ENCODE measurements around the gene ADIPOQ.
"Not testable (repeated sequence)": the region's sequence is repeated elsewhere in the genome, so short reads cannot be mapped to it uniquely, and the experiment has no call there.

ADIPOQ gene

DNA sequence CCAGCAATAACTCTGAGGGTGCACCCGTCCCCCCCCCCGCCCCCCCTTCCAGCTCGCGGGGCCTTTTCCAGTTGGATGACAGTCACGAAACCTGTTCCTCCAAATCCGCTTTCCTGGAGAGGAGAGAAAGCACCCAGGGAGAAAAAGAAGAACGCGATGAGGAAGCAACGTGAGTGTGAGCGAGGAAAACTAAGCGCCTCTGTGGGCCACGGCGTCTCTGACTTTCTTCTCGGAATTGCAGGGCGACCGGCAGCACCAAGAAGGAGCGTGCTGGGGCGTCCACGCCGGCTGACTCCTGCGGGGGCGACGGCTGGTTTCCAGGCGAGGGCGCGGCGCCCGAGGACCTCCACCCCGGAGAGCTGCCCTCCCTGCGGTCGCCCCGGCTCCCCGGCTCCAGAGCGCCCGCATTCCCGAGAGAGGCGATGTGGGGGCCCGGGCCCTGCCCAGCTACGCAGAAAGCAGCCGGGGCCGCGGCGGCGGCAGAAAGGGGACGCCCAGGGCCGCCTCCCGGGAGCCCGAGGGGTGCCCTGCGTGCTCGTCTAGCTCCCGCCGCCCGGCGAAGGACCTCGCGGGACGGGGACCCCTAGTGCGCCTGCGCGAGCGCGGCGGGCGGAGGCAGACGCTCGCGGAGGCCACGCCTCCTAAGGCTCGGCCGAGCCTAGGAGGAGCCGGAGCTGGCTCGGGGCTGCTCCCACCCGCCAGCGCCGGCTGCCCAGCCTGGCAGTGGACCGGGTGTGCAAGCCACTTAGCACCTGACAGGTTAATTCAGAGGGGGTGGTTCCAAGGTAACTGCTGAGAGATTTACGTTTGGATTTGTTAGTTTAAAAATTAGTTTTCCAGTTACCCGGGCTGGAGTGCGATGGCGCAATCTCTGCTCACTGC, 15.3 kb upstream of the ADIPOQ start:
- peak; percentile 71 to 96 for DNase-seq

DNA sequence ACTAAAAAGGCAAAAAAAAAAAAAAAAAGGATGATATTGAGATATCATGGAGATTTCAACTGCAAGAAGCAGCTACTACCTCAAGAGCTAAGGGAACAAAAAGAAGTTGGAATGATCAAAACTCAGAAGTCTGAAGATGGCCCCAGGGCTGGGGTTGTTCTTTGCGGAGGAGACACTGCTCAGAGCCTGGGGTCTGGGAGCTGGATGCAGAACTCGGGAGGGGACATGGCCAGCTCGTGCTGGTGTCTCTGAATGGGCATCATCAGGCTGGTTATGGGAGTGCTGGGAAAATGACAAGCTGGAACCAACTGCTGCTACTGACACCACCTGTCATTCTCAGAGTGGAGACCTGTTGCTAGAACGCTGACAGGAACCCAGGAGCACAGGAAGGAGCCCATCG, 14.2 kb upstream of the ADIPOQ start:
- no peak for DNase-seq

DNA sequence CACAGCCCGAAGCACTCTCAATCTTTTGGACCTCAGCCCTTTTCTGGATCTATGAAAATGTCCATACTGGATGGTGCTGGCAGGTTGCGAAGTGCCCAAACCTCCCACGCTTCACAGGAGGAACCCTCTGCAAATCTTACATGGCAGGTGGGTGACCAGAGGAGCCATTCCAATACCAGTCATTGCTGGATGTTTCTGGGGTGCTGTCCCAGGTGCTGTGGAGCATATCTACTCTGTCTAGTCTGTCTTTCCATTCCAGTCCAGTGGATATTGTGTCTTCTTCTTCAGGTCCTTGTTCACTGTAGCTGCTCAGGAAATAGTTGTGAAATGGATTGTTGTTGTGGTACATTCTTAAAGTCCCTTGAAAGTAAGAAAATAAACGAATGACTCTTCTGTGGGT, 10.7 kb upstream of the ADIPOQ start:
- DNase-seq: no peak

DNA sequence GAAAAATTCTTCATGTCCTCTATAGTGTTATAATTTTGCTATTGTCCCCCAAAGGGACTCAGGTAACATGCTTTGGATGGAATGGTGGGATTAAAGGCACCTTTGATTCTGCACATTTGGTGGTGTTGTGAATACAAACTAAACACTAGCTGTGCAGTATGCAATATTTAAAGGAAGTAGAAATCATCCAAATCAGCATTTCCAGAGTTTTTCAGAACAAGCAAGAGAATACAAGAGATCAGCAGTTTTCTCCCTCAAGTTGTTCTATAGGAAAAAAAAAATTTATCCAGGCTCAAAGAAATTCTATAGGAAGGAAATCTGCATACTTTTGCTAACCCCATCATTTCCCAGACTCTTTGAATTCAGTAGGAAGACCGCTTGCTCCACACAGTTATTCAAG, 10.2 kb upstream of the ADIPOQ start:
- no peak for DNase-seq

DNA sequence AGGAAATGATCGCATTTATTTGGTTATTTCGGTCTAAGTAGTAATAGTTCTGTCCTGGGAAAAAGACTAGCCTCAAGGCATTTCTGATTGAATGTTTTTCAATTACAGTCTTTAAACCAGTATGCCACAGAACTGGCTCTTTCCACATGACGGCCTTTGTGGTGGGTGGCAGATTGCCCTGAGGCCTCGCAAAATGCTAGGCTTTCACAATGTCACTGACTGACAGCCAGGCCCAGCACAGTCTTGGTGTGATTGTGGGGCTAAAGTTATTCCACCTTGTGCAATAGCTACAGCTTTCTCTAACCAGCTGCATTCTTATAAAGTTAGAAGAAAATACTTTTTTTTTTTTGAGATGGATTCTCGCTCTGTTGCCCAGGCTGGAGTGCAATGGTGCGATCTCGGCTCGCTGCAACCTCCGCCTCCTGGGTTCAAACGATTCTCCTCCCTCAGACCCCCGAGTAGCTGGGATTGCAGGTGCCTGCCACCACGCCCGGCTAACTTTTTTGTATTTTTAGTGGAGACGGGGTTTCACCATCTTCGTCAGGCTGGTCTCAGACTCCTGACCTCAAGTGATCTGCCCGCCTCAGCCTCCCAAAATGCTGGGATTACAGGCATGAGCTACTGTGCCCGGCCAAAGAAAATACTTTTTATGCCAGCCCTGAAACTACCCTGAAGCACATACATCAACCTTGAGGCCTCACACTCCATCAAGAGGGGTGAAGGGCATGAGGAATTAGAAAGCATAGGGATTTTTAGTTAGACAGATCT, 2.5 kb upstream of the ADIPOQ start:
- no peak for DNase-seq

DNA sequence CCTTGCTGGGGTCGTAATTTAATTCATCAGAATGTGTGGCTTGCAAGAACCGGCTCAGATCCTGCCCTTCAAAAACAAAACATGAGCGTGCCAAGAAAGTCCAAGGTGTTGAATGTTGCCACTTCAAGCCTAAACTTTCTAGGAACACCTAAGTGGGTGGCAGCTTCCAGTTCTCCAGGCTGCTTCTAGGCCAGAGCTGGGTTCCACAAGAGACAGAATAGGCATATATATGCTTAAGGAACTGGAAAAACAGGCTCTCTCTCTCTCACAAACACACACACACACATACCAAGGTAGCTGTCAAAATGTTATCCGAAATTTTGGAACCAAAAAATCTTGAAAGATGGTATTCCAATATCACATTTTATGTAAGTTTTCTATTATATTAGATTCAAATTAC, 890 bp upstream of the ADIPOQ start:
- no peak for DNase-seq

DNA sequence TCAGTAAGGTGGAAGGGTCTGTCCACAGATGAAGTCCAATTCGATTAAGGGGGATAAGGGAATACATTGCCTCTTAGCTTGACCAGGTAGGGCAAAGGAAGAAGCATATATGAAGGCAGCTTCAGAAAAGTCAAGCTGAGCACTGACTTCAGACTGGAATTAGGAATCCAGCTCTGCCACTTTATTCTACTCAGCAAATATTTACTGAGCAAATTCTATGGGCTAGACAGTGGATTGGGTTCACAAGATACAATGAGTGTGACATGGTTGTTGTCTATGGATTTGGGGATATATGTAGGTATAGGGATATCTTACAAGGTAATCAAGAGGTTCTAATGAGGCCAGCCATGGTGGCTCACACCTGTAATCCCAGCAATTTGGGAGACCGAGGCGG, 526 bp downstream of the ADIPOQ start:
- no peak for DNase-seq

DNA sequence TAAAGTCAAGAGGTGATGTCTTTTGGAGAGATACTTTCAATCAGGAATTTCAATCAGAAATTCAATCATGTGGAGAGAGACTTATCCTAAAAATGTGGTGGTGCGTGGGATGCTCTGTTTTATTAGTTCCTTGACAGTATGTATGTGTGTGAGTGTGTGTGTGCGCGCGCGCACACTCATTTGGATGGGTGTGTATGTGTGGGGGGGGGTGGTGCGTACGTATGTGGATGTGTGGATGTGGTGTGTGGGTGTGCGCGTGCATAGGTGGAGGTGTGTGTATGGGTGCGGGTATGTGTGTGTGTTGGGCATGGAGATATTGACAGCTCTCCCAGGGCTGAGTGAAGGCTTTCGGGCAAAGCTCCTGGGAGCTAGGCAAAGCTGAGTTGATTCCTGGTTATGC, 2.4 kb downstream of the ADIPOQ start:
- no peak for DNase-seq

DNA sequence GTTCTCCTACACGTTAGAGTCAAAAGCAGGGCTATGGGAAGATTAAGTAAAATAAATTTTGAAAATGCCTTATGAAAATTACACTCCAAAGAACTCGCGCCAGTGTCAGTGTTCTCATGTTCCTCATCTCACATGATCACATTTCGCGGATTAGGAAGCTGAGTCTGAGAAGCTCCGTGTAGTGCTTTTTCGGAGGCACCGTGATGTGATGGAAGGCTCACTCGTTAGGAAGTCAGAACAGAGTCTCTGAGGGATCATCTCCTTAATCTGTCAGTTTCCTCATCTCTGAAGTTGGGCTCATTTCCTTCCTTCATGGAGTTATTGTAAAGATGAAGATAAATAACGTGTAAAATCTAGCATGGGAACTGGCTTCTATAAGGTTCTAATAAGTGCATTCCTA, 3.2 kb downstream of the ADIPOQ start:
- DNase-seq: no peak

DNA sequence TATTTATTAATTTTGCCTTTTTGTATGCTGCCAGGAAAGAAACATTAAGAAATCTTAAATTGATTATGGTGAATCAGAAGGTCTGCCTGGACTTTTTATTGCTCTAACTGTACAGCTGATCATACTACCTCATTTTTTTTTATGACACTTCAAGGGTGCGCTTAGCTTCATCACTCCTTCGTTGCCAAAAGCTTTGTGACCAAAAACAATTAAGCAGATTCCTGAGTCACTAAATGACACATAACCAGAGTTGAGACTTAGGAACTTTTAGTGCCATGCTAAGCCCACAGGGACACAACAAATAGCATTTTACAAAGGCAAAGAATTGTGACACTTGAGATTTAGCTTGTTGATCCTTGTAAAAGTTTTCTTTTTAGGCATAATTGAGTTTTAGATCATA, 4.9 kb downstream of the ADIPOQ start:
- no peak for DNase-seq

DNA sequence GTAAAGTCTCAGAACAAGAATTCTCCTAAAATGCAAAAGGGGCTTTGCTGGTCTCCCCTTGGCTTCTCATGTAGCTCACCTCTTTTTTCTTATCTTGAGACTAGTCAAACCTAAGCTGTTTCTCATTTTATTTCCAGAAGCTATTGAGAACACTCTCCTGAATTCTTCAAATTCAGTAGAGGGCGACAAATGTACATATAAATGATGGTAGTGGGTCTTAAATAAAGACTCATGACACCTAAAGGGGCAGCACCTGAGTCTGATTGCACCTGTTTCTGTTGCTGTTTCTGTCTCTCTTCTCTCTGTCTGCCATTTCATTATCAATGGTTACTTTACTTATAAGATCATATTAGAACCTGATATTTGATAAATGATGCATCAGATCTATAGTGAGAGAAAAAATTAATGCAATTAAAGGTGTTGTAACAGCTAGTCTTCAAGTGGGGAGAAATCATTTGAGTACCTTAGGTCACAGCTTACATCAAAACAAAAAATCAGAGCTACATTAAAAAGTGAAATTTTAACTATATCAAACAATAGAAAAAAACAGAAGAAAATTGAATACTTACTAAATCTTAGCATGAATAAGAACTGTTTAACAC, 7.0 kb downstream of the ADIPOQ start:
- DNase-seq: no peak

DNA sequence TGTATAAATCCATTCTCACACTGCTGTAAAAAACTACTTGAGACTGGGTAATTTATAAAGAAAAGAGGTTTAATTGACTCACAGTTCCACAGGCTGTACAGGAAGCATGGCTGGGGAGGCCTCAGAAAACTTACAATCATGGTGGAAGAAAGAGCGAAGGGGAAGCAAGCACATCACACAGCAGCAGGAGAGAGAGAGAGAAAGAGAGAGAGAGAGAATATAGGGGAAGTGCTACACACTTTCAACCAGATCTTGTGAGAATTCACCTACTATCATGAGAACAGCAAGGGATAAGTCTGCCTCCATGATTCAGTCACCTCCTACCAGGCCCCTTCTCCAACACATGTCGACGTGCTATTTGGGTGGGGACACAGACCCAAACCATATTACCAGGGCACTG, 9.3 kb downstream of the ADIPOQ start:
- not testable (repeated sequence) for DNase-seq

DNA sequence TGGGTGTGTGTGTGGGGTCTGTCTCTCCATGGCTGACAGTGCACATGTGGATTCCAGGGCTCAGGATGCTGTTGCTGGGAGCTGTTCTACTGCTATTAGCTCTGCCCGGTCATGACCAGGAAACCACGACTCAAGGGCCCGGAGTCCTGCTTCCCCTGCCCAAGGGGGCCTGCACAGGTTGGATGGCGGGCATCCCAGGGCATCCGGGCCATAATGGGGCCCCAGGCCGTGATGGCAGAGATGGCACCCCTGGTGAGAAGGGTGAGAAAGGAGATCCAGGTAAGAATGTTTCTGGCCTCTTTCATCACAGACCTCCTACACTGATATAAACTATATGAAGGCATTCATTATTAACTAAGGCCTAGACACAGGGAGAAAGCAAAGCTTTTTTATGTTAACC, 10.5 kb downstream of the ADIPOQ start:
- no peak for DNase-seq

DNA sequence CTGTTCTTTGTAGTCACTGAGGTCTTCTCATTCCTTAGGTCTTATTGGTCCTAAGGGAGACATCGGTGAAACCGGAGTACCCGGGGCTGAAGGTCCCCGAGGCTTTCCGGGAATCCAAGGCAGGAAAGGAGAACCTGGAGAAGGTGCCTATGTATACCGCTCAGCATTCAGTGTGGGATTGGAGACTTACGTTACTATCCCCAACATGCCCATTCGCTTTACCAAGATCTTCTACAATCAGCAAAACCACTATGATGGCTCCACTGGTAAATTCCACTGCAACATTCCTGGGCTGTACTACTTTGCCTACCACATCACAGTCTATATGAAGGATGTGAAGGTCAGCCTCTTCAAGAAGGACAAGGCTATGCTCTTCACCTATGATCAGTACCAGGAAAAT, 11.6 kb downstream of the ADIPOQ start:
- DNase-seq: no peak

DNA sequence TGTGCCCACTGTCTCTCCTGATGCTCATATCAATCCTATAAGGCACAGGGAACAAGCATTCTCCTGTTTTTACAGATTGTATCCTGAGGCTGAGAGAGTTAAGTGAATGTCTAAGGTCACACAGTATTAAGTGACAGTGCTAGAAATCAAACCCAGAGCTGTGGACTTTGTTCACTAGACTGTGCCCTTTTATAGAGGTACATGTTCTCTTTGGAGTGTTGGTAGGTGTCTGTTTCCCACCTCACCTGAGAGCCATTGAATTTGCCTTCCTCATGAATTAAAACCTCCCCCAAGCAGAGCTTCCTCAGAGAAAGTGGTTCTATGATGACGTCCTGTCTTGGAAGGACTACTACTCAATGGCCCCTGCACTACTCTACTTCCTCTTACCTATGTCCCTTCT, 12.4 kb downstream of the ADIPOQ start:
- no peak for DNase-seq

DNA sequence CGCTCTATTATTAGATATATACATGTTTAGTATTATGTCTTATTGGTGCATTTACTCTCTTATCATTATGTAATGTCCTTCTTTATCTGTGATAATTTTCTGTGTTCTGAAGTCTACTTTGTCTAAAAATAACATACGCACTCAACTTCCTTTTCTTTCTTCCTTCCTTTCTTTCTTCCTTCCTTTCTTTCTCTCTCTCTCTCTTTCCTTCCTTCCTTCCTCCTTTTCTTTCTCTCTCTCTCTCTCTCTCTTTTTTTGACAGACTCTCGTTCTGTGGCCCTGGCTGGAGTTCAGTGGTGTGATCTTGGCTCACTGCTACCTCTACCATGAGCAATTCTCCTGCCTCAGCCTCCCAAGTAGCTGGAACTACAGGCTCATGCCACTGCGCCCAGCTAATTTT, 15.2 kb downstream of the ADIPOQ start:
- no peak for DNase-seq

DNA sequence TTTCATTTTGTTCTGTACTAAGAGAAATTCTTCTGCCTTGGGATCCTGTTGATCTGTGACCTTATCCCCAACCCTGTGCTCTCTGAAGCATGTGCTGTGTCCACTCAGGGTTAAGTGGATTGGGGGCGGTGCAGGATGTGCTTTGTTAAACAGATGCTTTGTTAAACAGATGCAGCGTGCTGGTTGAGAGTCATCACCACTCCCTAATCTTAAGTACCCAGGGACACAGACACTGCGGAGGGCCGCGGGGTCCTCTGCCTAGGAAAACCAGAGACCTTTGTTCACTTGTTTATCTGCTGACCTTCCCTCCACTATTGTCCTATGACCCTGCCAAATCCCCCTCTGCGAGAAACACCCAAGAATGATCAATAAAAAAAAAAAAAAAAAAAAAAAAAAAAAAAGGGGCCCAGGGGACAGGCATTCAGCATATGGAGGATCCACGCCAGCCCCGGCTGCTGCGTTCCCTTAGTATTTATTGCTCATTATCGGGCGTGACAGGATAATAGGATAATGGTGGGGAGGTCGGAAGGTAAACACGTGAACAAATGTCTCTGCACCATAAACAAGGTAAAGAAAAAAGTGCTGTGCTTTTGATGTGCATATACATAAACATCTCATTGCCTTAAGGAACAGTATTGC, 22.8 kb downstream of the ADIPOQ start:
- DNase-seq: not testable (repeated sequence)

DNA sequence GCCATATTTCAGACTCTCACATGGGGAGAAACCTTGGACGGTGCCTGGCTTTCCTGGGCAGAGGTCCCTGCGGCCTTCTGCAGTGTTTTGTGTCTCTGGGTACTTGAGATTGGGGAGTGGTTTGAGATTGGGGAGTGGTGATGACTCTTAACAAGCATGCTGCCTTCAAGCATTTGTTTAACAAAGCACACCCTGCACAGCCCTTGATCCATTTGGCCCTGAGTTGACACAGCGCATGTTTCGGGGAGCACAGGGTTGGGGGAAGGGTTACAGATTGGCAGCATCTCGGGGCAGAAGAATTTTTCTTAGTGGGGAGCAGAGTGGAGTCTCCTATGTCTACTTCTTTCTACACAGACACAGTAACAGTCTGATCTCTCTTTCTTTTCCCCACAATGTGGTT, 23.6 kb downstream of the ADIPOQ start:
- DNase-seq: not testable (repeated sequence)

DNA sequence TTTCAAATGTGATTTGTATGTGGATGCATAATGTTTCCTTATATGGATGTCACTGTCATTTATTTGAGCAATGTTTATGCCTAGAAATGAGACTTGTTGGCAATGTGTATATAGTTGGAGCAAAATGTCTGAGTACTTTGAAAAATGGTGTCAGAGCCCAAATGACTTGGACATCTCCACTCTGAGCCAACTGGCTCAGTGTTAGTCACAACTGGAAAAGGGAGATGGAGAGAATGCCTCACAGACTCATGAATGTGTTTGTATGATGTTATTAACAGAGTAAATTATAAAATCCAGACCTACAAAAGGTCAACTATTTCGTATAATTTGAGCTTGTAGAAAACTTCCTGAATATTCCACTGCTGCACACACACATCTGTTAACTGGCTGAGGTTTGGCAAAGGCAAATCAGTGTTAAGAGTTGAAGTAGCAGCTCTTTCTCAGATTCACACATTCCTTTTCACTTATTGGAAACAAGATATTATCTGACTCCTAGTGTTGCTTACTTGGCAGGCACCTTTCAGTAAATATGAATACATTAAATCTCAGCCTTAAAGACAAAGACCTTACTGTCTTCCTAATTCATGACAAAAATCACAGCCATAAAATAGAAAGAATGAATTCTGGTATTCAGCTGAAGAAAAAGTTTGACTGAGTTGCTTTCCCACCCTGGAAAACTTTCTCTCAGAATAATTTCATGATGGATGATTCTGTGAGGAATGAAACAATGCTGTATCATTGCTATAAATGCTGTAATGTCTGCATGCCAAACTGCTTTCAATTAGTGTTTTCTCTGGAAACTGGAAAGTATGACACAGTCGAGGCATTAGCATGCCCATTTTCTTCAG, 27.0 kb downstream of the ADIPOQ start:
- DNase-seq: no peak

DNA sequence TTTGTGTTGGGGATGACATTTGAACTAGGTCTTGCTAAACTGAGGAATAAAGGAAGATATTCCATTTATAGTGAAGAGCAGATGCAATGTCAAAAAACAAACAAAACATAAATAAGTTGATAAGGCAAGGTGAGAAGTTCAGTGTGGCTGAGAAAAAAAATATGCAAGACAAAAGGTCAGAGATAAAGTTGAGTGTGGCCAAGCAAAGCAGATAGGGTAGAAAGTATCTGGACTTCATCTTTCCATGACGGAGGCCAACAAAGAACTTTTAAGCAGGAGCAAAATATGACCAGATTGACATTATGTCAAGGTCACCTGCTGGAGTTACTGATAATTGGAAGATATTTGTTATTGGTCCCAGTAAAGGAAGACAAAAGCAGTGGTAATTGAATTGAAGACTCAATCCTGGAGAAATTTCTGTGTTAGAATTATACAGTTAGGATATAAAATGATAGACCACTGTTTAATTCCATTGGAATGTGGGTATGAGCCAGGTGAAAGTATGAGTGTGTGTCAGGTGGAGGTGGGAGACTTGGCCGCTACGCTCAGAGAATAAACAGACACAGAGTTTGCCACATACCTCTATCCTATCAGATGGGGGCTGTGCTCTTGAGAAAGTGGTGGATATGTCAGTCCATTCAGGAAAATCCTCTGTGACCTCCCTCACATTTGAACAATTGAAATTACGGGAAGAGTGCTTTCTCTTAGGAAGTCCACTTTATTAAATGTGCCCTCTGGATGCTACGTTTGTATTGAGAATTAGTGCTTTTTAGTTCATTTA, 28.1 kb downstream of the ADIPOQ start:
- no peak for DNase-seq

DNA sequence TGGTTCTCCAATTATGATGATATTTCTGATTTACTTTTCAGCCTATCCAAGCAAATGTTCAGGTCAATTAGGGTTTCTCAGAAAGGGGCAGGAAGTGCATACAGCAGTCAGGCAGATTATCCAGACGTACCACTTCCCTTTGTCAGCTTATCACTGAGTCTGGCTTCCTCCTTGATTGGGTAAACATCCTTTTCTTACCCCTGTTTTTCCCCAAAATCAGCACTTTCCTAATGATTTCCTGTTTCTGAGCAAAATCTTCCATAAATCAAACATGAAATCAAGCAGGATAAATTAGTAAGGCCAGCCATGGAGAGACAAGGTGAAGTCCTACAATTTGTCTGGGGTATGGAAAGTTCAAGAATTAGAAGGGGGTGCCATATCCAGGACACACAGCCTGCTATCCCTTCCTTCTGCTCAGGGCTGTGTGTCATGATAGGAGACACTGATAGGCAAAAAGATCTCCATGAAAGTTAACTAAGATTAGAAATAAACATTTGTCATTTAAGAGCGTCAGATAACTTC, 29.0 kb downstream of the ADIPOQ start:
- no peak for DNase-seq
